ENCODE measurements around the gene RALB. TPM values are rescaled to one million over a fixed set of nuclear protein-coding genes. Genes with fewer than 3 reads are reported as not detected.

The RALB gene
- polyA plus RNA-seq, result 10 to 100 TPM; 37.1 to 62.4 TPM

- WGBS, 2 donors, result 1% methylated on average over 58 to 71 of the region's 71 CpGs
- Histone ChIP-seq H3K9me3 (ENCODE audit: control insufficient read depth in 2 of 2, insufficient read depth in 1 of 2, low read depth in 1 of 2, low read length in 1 of 2) (no peaks in the 10 kb centered on the region), H3K27ac (ENCODE audit: low read depth in 2 of 2, low read length in 1 of 2) (peak within 1 kb of the TSS; percentile 95), H3K27me3 (ENCODE audit: control insufficient read depth in 1 of 2, insufficient read depth in 2 of 2, low read length in 2 of 2) (no peaks in the 10 kb centered on the region), H3K4me3 (ENCODE audit: low read depth in 1 of 2, low read length in 2 of 2) (peak within 1 kb of the TSS; percentile 73 to 75), H3K36me3 (ENCODE audit: control insufficient read depth in 2 of 2, insufficient read depth in 2 of 2, low read length in 1 of 2) (no peaks in the 10 kb centered on the region), H3K4me1 (ENCODE audit: control insufficient read depth in 2 of 2, insufficient read depth in 2 of 2, low read length in 1 of 2) (peaks cover 3 to 5% of the 10 kb centered on the region in 2 donors)
Measured at GRCh38 chr2:120252225-120253020, at the start of gene RALB. TSS of gene RALB (plus strand) at chr2:120252852. CDS start at chr2:120278665, 25,813 bp downstream.

GRCh38 chr2:120203251-120204021, 49.2 kb upstream of the RALB start:
- WGBS, 2 donors, result 50 to 53% methylated on average over 10 of the region's 10 CpGs
- Histone ChIP-seq H3K4me1 (ENCODE audit: control insufficient read depth in 2 of 2, insufficient read depth in 2 of 2, low read length in 1 of 2) (peaks cover 0 to 3% of the 10 kb centered on the region in 2 donors), H3K36me3 (ENCODE audit: control insufficient read depth in 2 of 2, insufficient read depth in 2 of 2, low read length in 1 of 2) (no peaks in the 10 kb centered on the region), H3K9me3 (ENCODE audit: control insufficient read depth in 2 of 2, insufficient read depth in 1 of 2, low read depth in 1 of 2, low read length in 1 of 2) (no peaks in the 10 kb centered on the region), H3K4me3 (ENCODE audit: low read depth in 1 of 2, low read length in 2 of 2) (no peak overlapping the region), H3K27ac (ENCODE audit: low read depth in 2 of 2, low read length in 1 of 2) (no peak overlapping the region), H3K27me3 (ENCODE audit: control insufficient read depth in 1 of 2, insufficient read depth in 2 of 2, low read length in 2 of 2) (no peaks in the 10 kb centered on the region)

- Histone ChIP-seq H3K27ac (ENCODE audit: low read depth in 2 of 2, low read length in 1 of 2) (no peak overlapping the region), H3K4me1 (ENCODE audit: control insufficient read depth in 2 of 2, insufficient read depth in 2 of 2, low read length in 1 of 2) (peaks cover 0 to 3% of the 10 kb centered on the region in 2 donors), H3K9me3 (ENCODE audit: control insufficient read depth in 2 of 2, insufficient read depth in 1 of 2, low read depth in 1 of 2, low read length in 1 of 2) (no peaks in the 10 kb centered on the region), H3K36me3 (ENCODE audit: control insufficient read depth in 2 of 2, insufficient read depth in 2 of 2, low read length in 1 of 2) (no peaks in the 10 kb centered on the region), H3K27me3 (ENCODE audit: control insufficient read depth in 1 of 2, insufficient read depth in 2 of 2, low read length in 2 of 2) (no peaks in the 10 kb centered on the region), H3K4me3 (ENCODE audit: low read depth in 1 of 2, low read length in 2 of 2) (no peak overlapping the region)
- WGBS, 2 donors, result 88 to 90% methylated on average over 5 of the region's 5 CpGs
Measured at GRCh38 chr2:120204022-120204405, 48.6 kb upstream of the RALB start.

- no peaks in the 10 kb centered on the region for H3K9me3 ChIP-seq (ENCODE audit: control insufficient read depth in 2 of 2, insufficient read depth in 1 of 2, low read depth in 1 of 2, low read length in 1 of 2)
- H3K27me3 ChIP-seq (ENCODE audit: control insufficient read depth in 1 of 2, insufficient read depth in 2 of 2, low read length in 2 of 2), result no peaks in the 10 kb centered on the region
- no peaks in the 10 kb centered on the region for H3K36me3 ChIP-seq (ENCODE audit: control insufficient read depth in 2 of 2, insufficient read depth in 2 of 2, low read length in 1 of 2)
- 59 to 88% methylated on average over 3 of the region's 3 CpGs for WGBS, 2 donors
- peaks cover 0 to 3% of the 10 kb centered on the region in 2 donors for H3K4me1 ChIP-seq (ENCODE audit: control insufficient read depth in 2 of 2, insufficient read depth in 2 of 2, low read length in 1 of 2)
- no peak overlapping the region for H3K4me3 ChIP-seq (ENCODE audit: low read depth in 1 of 2, low read length in 2 of 2)
- no peak overlapping the region for H3K27ac ChIP-seq (ENCODE audit: low read depth in 2 of 2, low read length in 1 of 2)
Measured at GRCh38 chr2:120204417-120204816, 48.2 kb upstream of the RALB start.

- WGBS, 2 donors, result 91 to 92% methylated on average over 12 of the region's 12 CpGs
Measured at GRCh38 chr2:120204945-120205670, 47.5 kb upstream of the RALB start.

GRCh38 chr2:120206022-120206581, 46.5 kb upstream of the RALB start:
- Histone ChIP-seq H3K4me1 (ENCODE audit: control insufficient read depth in 2 of 2, insufficient read depth in 2 of 2, low read length in 1 of 2) (peaks cover 7% of the 10 kb centered on the region in 2 donors), H3K36me3 (ENCODE audit: control insufficient read depth in 2 of 2, insufficient read depth in 2 of 2, low read length in 1 of 2) (no peaks in the 10 kb centered on the region), H3K27me3 (ENCODE audit: control insufficient read depth in 1 of 2, insufficient read depth in 2 of 2, low read length in 2 of 2) (no peaks in the 10 kb centered on the region), H3K27ac (ENCODE audit: low read depth in 2 of 2, low read length in 1 of 2) (no peak overlapping the region), H3K4me3 (ENCODE audit: low read depth in 1 of 2, low read length in 2 of 2) (no peak overlapping the region), H3K9me3 (ENCODE audit: control insufficient read depth in 2 of 2, insufficient read depth in 1 of 2, low read depth in 1 of 2, low read length in 1 of 2) (no peaks in the 10 kb centered on the region)
- WGBS, 2 donors, result 75 to 76% methylated on average over 8 of the region's 8 CpGs

More at GRCh38 chr2:120204945-120205670, 47.5 kb upstream of the RALB start:
- Histone ChIP-seq H3K9me3 (ENCODE audit: control insufficient read depth in 2 of 2, insufficient read depth in 1 of 2, low read depth in 1 of 2, low read length in 1 of 2) (no peaks in the 10 kb centered on the region), H3K4me3 (ENCODE audit: low read depth in 1 of 2, low read length in 2 of 2) (no peak overlapping the region), H3K27ac (ENCODE audit: low read depth in 2 of 2, low read length in 1 of 2) (no peak overlapping the region), H3K4me1 (ENCODE audit: control insufficient read depth in 2 of 2, insufficient read depth in 2 of 2, low read length in 1 of 2) (peaks cover 3 to 7% of the 10 kb centered on the region in 2 donors), H3K27me3 (ENCODE audit: control insufficient read depth in 1 of 2, insufficient read depth in 2 of 2, low read length in 2 of 2) (no peaks in the 10 kb centered on the region), H3K36me3 (ENCODE audit: control insufficient read depth in 2 of 2, insufficient read depth in 2 of 2, low read length in 1 of 2) (no peaks in the 10 kb centered on the region)

GRCh38 chr2:120208381-120209353, 44.0 kb upstream of the RALB start:
- WGBS, 2 donors, result 91 to 92% methylated on average over 10 of the region's 10 CpGs
- Histone ChIP-seq H3K4me1 (ENCODE audit: control insufficient read depth in 2 of 2, insufficient read depth in 2 of 2, low read length in 1 of 2) (peaks cover 7% of the 10 kb centered on the region in 2 donors), H3K27ac (ENCODE audit: low read depth in 2 of 2, low read length in 1 of 2) (no peak overlapping the region), H3K27me3 (ENCODE audit: control insufficient read depth in 1 of 2, insufficient read depth in 2 of 2, low read length in 2 of 2) (no peaks in the 10 kb centered on the region), H3K36me3 (ENCODE audit: control insufficient read depth in 2 of 2, insufficient read depth in 2 of 2, low read length in 1 of 2) (no peaks in the 10 kb centered on the region), H3K4me3 (ENCODE audit: low read depth in 1 of 2, low read length in 2 of 2) (no peak overlapping the region), H3K9me3 (ENCODE audit: control insufficient read depth in 2 of 2, insufficient read depth in 1 of 2, low read depth in 1 of 2, low read length in 1 of 2) (no peaks in the 10 kb centered on the region)

- no peaks in the 10 kb centered on the region for H3K27me3 ChIP-seq (ENCODE audit: control insufficient read depth in 1 of 2, insufficient read depth in 2 of 2, low read length in 2 of 2)
- H3K27ac ChIP-seq (ENCODE audit: low read depth in 2 of 2, low read length in 1 of 2), result no peak overlapping the region
- peaks cover 7% of the 10 kb centered on the region in 2 donors for H3K4me1 ChIP-seq (ENCODE audit: control insufficient read depth in 2 of 2, insufficient read depth in 2 of 2, low read length in 1 of 2)
- H3K4me3 ChIP-seq (ENCODE audit: low read depth in 1 of 2, low read length in 2 of 2), result no peak overlapping the region
- no peaks in the 10 kb centered on the region for H3K36me3 ChIP-seq (ENCODE audit: control insufficient read depth in 2 of 2, insufficient read depth in 2 of 2, low read length in 1 of 2)
- WGBS, 2 donors, result 73 to 77% methylated on average over 12 of the region's 12 CpGs
- H3K9me3 ChIP-seq (ENCODE audit: control insufficient read depth in 2 of 2, insufficient read depth in 1 of 2, low read depth in 1 of 2, low read length in 1 of 2), result no peaks in the 10 kb centered on the region
Measured at GRCh38 chr2:120209427-120210269, 43.0 kb upstream of the RALB start.
